Measurements from ENCODE around the gene CREB5. TPM values are rescaled to one million over a fixed set of nuclear protein-coding genes. Genes with fewer than 3 reads are reported as not detected.
A peak's percentile ranks its signal among the peaks of the same experiment; 100 is the strongest.

CREB5 gene
- total RNA-seq, 1 experiment from 2014 or later: 19.2 TPM

DNA sequence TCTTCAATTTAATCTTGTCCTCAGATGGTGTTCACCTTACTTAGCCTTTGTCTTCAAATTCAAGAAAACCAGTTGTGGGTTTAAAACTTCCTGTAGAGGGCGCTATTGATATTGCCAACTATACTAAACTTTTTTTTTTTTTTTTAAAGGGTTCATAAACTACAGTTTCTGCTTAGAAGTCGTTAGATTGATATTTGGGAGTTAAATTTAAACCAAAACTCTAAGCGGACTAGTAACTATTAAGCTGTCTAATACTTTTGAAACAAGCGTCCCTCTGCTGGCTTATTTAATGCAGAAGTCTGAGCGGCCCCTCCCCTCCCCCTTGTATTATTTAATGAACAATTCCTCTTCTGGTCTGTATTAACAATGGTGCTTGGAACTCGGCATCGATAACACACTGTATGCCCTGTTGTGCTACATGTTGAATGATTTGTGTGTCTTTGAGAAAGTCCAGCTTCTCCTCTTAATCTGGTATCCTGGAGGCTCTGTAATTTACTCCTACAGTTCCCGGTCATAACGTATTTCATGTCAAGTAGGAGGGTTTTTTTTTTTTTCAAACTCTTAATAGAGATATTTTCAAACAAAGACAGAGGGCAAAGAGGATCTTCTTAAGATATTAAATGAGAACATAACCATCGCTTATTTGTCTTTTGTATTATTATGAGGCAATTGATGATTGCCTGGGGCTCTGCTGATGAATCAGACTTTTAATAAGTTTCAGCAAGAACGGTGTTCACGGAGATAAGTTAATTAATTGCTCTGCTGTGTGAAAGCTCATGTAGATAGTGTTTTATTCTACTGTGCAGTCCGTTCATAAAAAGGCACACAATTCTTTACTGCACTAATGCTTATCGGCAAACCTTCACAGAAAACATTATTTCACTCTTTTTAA lies 22.6 kb upstream of the CREB5 start:
- TF ChIP-seq, protein P1, sequence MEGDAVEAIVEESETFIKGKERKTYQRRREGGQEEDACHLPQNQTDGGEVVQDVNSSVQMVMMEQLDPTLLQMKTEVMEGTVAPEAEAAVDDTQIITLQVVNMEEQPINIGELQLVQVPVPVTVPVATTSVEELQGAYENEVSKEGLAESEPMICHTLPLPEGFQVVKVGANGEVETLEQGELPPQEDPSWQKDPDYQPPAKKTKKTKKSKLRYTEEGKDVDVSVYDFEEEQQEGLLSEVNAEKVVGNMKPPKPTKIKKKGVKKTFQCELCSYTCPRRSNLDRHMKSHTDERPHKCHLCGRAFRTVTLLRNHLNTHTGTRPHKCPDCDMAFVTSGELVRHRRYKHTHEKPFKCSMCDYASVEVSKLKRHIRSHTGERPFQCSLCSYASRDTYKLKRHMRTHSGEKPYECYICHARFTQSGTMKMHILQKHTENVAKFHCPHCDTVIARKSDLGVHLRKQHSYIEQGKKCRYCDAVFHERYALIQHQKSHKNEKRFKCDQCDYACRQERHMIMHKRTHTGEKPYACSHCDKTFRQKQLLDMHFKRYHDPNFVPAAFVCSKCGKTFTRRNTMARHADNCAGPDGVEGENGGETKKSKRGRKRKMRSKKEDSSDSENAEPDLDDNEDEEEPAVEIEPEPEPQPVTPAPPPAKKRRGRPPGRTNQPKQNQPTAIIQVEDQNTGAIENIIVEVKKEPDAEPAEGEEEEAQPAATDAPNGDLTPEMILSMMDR (IDR thresholded peaks at IDR 0.05; ENCODE audit: unreplicated experiment): peak; percentile 77
- BruUV-seq (replicated peaks): no TSS peak
- intact Hi-C loops (cut with micrococcal nuclease; ENCODE audit: unreplicated experiment): loop anchor here (1.0 to 5.0 kb wide), 4 partner anchors 233 to 533 kb away; no protein-coding TSS in a partner anchor
- DNase-seq: peak; percentile 39
- Mint-ChIP-seq H3K36me3 (ENCODE audit: insufficient read depth, unreplicated experiment) (no peaks in the 10 kb centered on the region), H3K9me3 (ENCODE audit: low read depth, unreplicated experiment) (no peaks in the 10 kb centered on the region), H3K4me1 (ENCODE audit: low read depth, unreplicated experiment) (peaks cover 15% of the 10 kb centered on the region), H3K27me3 (ENCODE audit: unreplicated experiment) (no peaks in the 10 kb centered on the region), H3K27ac (ENCODE audit: unreplicated experiment) (peak overlapping the region; percentile 46), H3K4me3 (ENCODE audit: low read depth, unreplicated experiment) (peak overlapping the region; percentile 70)
- CTCF ChIA-PET: interaction anchor here (0.5 to 1.3 kb wide), 6 partner anchors 44 to 528 kb away, joined by 3 to 4 read pairs (median 3); no protein-coding TSS in a partner anchor

DNA sequence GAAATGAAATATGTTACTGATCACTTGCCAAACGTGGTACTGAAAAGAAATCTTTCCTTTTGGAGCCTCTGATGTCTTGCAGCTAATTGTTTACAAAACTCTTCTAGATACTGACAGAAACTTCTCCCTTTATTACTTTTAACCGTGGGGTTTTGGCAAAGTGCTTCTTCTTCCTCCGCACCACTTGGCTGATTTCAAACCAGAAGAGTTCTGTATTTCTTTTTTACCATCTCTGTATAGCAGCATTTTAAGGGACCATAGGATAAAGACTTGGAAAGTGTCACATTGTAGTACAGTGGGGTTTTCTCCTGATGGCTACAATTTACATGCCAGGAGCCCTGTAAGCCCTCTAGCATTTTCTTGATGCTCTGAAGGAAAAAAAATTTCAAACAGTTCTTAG lies 21.9 kb upstream of the CREB5 start:
- Mint-ChIP-seq H3K36me3 (ENCODE audit: insufficient read depth, unreplicated experiment) (no peaks in the 10 kb centered on the region), H3K4me3 (ENCODE audit: low read depth, unreplicated experiment) (peak overlapping the region; percentile 70), H3K27ac (ENCODE audit: unreplicated experiment) (no peak overlapping the region), H3K27me3 (ENCODE audit: unreplicated experiment) (no peaks in the 10 kb centered on the region), H3K9me3 (ENCODE audit: low read depth, unreplicated experiment) (no peaks in the 10 kb centered on the region), H3K4me1 (ENCODE audit: low read depth, unreplicated experiment) (peaks cover 15% of the 10 kb centered on the region)
- intact Hi-C loops (cut with micrococcal nuclease; ENCODE audit: unreplicated experiment): no loop called here
- CTCF ChIA-PET: interaction anchor here (0.7 to 1.3 kb wide), 4 partner anchors 43 to 236 kb away, joined by 3 to 4 read pairs (median 4); no protein-coding TSS in a partner anchor
- DNase-seq: no peak
- TF ChIP-seq, protein P1 (IDR thresholded peaks at IDR 0.05; ENCODE audit: unreplicated experiment): no peak
- no TSS peak for BruUV-seq (replicated peaks)

DNA sequence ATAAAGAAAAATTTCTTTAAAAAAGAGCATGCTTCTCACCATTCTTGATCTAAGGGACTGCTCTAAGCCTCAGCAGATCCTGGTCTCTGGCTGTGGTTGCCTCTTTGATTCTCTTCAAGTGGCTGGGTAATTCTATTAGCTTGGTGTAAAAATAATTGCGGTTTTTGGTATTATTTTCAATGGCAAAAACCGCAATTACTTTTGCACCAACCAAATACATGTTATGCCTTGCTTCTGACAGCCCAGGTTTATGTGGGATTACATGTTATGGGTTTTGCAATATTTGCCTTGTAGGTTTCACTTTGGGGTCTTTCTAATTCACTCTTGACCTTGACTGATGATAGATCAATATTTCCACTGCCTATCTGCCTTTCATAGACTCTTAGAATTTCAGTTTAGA lies 20.0 kb upstream of the CREB5 start:
- no peak overlapping the region for H3K4me3 Mint-ChIP-seq (ENCODE audit: low read depth, unreplicated experiment)
- no peaks in the 10 kb centered on the region for H3K27me3 Mint-ChIP-seq (ENCODE audit: unreplicated experiment)
- no peaks in the 10 kb centered on the region for H3K36me3 Mint-ChIP-seq (ENCODE audit: insufficient read depth, unreplicated experiment)
- CTCF ChIA-PET: interaction anchor here (1.0 kb wide), 1 partner anchor 229 kb away, joined by 3 read pairs; no protein-coding TSS in a partner anchor
- TF ChIP-seq, protein P1 (IDR thresholded peaks at IDR 0.05; ENCODE audit: unreplicated experiment): no peak
- no TSS peak for BruUV-seq (replicated peaks)
- peaks cover 15% of the 10 kb centered on the region for H3K4me1 Mint-ChIP-seq (ENCODE audit: low read depth, unreplicated experiment)
- DNase-seq: no peak
- no peak overlapping the region for H3K27ac Mint-ChIP-seq (ENCODE audit: unreplicated experiment)
- H3K9me3 Mint-ChIP-seq (ENCODE audit: low read depth, unreplicated experiment): no peaks in the 10 kb centered on the region
- intact Hi-C loops (cut with micrococcal nuclease; ENCODE audit: unreplicated experiment): no loop called here

DNA sequence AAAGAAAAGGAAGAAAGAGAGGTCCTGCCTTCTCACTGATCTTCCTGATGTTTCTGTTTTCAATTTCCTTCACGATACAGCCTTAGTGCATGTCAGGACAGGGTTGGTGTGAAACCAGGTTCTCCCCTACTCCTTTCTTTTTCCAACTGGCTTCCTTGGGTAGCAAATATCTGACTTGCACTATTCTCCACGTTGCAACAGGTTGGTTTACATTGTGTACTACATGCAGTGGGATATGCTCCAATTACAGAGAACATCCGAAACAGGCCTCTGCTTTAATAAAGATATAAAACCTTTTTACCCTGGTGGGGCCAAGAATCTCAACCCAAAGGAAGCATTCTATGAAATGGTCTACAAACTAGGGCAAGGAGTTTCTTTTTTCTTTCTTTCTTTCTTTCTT lies 16.9 kb upstream of the CREB5 start:
- no peak for DNase-seq
- TF ChIP-seq, protein P1 (IDR thresholded peaks at IDR 0.05; ENCODE audit: unreplicated experiment): no peak
- H3K9me3 Mint-ChIP-seq (ENCODE audit: low read depth, unreplicated experiment): no peaks in the 10 kb centered on the region
- intact Hi-C loops (cut with micrococcal nuclease; ENCODE audit: unreplicated experiment): no loop called here
- H3K36me3 Mint-ChIP-seq (ENCODE audit: insufficient read depth, unreplicated experiment): no peaks in the 10 kb centered on the region
- no TSS peak for BruUV-seq (replicated peaks)
- no peak overlapping the region for H3K27ac Mint-ChIP-seq (ENCODE audit: unreplicated experiment)
- H3K4me1 Mint-ChIP-seq (ENCODE audit: low read depth, unreplicated experiment): peaks cover 4% of the 10 kb centered on the region
- no peaks in the 10 kb centered on the region for H3K27me3 Mint-ChIP-seq (ENCODE audit: unreplicated experiment)
- CTCF ChIA-PET: no interaction called here
- no peak overlapping the region for H3K4me3 Mint-ChIP-seq (ENCODE audit: low read depth, unreplicated experiment)

Data from Calu3 (cell line).